Measurements from ENCODE around the gene TENM4.

GRCh38 chr11:78689585-78690153 lies 751.2 kb downstream of the TENM4 start:
- TF ChIP-seq CTCF (IDR thresholded peaks at IDR 0.05) (no peak), EZH2 (IDR thresholded peaks at IDR 0.05) (no peak), EZH2phosphoT487 (IDR thresholded peaks at IDR 0.05) (no peak)

All from neural progenitor cell (in vitro differentiated cells).